ENCODE measurements around the gene NPLOC4.
A peak's percentile ranks its signal among the peaks of the same experiment; 100 is the strongest.
"Not testable (repeated sequence)": the region's sequence is repeated elsewhere in the genome, so short reads cannot be mapped to it uniquely, and the experiment has no call there.

Gene NPLOC4

GRCh38 chr17:81630274-81630673 lies 6.6 kb downstream of the NPLOC4 start:
- DNase-seq: no peak

DNA sequence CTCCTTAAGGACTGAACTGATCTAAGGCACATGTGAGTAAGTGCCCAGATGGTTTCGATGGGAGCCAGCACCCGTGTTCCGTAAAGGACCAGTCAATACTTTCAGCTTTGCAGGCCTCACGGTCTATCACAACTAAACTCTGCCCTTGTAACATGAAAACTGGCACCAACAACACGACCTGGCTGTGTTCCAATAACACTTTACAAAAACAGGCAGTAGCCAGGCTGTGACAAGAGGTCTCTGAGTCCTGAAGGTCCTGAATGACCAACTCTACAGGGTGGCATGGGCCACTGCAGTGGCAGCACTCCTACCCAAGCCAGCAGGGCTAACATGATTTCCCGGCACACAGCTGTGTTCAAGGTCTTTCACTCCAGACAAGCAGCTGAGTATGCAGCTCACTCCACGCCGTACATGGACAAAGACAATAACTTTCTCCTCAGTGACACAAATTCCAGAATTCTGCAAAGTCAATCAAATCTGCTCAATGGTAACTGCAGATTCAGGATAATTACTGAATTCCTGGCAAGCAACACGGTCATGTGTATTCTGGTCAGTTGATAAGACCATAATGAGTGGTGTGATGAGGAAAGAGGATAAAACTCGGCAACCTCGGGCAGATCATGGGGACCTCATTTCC lies 15.3 kb downstream of the NPLOC4 start:
- no peak for DNase-seq

DNA sequence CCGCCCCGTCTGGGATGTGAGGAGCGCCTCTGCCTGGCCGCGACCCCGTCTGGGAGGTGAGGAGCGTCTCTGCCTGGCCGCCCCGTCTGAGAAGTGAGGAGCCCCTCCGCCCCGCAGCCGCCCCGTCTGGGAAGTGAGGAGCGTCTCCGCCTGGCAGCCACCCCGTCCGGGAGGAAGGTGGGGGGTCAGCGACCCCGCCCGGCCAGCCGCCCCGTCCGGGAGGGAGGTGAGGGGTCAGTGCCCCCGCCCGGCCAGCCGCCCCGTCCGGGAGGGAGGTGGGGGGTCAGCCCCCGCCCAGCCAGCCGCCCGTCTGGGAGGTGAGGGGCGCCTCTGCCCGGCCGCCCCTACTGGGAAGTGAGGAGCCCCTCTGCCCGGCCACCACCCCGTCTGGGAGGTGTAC lies 18.6 kb downstream of the NPLOC4 start:
- not testable (repeated sequence) for DNase-seq

DNA sequence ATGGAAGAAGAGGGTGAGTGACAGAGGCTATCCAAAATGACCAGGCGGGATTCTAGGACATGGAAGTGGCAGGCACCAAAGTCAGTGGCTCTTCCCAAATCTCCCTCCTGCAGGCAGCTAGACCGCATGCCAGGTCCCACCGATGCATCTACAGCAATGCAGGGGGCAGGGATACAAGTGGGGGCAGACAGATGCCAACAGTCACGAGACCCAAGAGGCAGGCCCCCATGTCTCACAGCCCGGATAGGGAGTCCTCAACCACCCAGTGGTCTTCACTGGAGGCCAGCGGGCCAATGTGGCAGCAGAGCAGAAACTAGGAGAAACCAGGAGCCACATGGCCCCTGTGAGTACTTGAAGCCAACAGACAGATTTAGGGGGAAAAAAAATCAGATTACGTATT lies 20.0 kb downstream of the NPLOC4 start:
- DNase-seq: no peak

GRCh38 chr17:81615401-81615930 lies 21.4 kb downstream of the NPLOC4 start:
- DNase-seq: no peak

- no peak for DNase-seq
These were observed 24.5 kb downstream of the NPLOC4 start for GRCh38 chr17:81612172-81612970.

- DNase-seq: no peak
These were observed 27.2 kb downstream of the NPLOC4 start for GRCh38 chr17:81609541-81610311.

GRCh38 chr17:81608605-81609004 lies 28.3 kb downstream of the NPLOC4 start:
- DNase-seq: no peak

DNA sequence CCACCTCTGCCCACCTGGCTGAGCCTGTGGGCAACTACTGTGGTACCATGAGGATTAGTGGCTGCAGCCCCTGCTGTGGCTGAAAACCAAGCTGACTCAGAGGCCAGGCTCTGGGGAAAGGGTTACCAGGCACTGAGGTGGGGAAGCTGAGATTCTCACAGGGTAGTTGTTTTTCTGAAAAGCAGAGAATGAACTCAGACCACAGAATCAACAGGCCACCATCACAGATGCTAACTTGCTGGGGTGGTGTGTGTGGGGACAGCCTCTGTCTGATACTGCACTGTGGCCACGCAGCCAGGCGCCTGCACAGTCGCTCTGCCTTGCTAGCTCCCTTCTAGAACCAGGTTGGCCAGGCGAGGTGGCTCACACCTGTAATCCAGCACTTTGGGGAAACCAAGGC lies 28.8 kb downstream of the NPLOC4 start:
- DNase-seq: no peak

DNA sequence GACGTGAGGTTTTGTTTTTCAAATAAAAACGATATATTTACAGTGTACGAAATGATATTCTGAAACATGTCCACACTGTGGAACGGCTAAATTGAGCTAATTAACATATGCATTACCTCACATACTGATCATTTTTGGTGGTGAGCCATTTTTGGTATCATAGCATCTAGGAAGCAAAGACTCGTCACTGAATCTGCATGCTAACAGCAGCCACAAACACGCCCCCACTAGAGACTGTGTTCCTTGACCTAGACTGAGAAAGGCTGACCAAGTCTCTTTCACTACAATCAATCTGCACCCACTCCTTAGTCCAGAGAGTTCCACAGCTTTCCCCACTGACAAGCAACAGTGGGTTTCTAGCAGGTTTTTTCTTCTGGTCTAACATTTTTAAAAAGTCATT lies 29.5 kb downstream of the NPLOC4 start:
- DNase-seq: no peak

DNA sequence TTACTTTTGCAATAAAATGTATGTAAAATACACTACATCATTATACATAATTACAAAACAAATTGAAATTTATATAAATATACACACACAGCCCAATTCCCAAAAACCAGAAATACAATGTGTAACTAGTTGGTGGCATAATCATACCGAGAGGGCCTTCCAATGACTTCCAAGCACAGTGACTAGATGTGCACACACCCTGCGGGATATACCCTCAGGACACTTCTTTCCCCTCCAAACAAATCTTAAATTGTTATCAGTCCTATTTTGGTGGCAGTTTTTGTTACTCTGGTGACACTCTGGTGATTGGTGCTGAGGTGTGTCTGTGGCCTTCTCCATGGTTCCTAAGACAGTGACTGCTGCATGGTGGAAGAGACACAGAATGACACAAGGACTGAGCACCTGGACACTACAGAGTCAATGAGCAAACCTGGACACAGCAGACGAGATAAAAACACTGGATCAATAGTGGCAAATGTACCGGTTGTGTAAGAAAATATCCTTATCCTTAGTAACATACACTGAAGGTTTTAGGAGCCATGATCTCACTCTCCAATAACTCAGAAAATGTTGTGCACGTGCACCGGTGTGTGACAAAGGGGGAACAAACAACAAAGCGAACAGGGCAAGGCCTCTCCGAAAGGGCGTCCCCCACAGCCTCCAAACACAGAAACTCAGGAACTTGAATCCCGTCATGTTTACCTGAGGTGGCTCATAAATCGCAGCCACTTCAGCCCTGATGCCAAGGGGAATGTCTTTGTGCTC lies 32.9 kb downstream of the NPLOC4 start:
- DNase-seq: peak; percentile 40

DNA sequence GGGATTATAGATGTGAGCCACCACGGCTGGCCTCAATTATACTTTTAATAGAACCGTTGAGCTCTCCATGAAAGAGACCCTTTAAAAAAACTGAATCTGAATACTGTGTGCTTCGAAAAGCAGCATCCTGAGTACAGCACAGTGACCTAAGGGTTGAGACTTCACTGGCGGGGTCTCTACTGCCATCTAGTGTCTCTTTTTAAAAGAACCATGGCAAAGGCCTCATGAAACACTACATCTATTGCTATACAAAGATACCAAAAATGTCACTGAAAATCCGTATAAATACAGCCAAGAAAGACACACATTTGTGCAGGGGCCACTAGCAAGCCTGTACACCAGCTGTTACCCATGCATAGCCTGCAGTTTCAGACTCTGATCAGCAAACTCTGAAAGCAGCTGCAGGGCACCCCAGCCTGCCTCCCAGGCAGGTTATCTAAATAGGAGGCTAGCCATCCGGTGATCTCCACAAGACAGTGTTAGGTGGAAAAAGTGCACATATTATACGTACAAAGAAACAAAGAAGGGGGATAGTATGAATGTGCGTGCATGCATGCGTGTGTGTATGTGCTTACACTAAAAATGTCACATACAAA lies 35.3 kb downstream of the NPLOC4 start:
- DNase-seq: peak; percentile 56

DNA sequence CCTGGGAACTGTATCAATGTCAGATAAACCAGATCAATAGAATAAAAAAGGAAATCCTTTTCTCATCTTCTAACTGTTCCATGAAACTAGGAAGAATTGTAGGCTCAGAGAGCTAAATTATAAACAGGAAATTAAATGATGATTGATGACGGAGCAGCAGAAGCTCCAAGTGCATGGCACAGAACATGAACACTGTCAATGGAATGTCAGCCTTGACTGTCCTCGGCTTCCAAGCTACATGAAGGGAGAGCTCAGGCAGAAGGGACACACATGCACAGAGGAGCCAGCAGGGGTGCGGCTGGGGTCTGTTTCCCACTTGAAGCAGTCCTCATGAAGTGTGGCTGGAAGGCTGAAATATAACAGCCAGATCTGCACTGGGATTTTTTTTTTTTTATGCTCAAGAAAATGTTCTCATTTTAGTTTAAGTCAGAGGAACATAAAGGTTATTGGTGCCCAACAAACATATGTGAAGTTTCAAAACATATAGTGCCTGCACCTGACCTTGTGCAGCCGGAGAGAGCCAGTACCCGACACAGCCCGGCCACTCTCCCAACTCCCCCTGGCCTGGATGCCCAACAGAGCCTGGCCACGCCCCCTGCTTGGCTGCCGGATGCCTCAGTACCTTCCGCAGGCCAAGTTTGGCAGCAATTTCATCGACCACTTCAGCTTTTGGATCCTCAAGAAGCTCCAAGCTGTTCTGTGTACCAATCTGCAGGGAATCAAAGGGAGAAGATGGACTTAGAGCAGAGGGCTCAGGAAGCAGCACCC lies 37.0 kb downstream of the NPLOC4 start:
- peak; percentile 38 for DNase-seq

GRCh38 chr17:81593105-81593871 lies 43.6 kb downstream of the NPLOC4 start:
- no peak for DNase-seq

DNA sequence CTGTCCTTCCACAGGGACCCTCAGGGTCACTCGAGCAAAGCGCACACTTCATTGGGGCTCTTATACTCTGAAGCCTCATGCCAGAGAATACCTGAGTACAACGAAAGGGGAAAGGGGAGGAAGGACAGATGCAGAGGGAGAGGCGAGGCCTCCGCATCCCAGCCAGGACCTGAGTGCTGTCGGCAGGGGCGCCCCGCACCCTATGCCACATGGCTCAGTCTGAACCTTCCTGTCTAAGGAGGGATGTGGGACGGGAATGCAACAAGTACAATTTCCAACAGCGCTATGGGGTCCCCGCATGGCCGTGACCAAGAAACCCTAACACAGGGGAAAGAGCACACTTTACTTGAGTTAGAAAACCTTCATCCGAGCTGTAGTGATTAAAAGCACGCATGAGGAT lies 44.9 kb downstream of the NPLOC4 start:
- no peak for DNase-seq

- no peak for DNase-seq
These were observed 46.8 kb downstream of the NPLOC4 start for GRCh38 chr17:81590121-81590520.

DNA sequence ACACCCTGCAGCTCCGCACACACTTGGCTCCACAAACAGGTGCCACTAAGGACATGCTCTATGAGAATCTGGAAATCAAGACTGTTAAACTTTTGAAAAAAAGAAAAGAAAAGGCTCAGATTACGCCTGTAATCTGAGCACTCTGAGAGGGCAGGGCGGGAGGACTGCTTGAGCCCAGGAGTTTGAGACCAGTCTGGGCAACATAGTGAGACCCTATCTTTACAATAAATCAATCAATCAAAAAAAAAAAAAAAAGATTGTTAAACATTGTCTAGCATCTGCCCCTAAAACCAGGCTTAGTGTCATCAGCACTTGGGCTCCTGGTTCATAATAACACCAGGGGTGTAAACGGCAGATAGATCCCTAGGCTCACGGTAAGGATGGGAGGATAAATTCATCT lies 47.3 kb downstream of the NPLOC4 start:
- DNase-seq: no peak

- no peak for DNase-seq
These were observed 50.8 kb downstream of the NPLOC4 start for GRCh38 chr17:81586096-81586495.

DNA sequence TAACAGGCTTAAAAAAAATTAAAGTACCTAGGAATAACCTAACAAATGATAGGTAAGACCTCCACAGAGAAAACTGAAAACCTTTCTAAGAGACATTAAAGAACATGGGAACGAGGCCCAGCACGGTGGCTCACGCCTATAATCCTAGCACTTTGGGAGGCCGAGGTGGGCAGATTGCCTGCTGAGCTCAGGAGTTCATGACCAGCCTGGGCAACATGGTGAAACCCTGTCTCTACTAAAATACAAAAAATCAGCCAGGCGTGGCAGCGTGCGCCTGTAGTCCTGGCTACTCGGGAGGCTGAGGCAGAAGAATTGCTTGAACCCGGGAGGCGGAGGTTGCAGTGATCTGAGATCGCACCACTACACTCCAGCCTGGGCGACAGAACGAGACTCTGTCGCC lies 52.1 kb downstream of the NPLOC4 start:
- DNase-seq: not testable (repeated sequence)

- DNase-seq: no peak
These were observed 53.1 kb downstream of the NPLOC4 start for GRCh38 chr17:81583589-81584342.

Data from kidney glomerular epithelial cell (primary cell).